HG03097 (cell line): ENCODE data around the gene DTD1.

ENCODE experiments used
- ATAC-seq: cut with Tn5 transposase; IDR thresholded peaks from one replicate; pipeline ENCODE4 v1.9.1; 2021; ENCODE audit not compliant: unreplicated experiment, low FRiP score

Gene DTD1, protein sequence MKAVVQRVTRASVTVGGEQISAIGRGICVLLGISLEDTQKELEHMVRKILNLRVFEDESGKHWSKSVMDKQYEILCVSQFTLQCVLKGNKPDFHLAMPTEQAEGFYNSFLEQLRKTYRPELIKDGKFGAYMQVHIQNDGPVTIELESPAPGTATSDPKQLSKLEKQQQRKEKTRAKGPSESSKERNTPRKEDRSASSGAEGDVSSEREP

DNA sequence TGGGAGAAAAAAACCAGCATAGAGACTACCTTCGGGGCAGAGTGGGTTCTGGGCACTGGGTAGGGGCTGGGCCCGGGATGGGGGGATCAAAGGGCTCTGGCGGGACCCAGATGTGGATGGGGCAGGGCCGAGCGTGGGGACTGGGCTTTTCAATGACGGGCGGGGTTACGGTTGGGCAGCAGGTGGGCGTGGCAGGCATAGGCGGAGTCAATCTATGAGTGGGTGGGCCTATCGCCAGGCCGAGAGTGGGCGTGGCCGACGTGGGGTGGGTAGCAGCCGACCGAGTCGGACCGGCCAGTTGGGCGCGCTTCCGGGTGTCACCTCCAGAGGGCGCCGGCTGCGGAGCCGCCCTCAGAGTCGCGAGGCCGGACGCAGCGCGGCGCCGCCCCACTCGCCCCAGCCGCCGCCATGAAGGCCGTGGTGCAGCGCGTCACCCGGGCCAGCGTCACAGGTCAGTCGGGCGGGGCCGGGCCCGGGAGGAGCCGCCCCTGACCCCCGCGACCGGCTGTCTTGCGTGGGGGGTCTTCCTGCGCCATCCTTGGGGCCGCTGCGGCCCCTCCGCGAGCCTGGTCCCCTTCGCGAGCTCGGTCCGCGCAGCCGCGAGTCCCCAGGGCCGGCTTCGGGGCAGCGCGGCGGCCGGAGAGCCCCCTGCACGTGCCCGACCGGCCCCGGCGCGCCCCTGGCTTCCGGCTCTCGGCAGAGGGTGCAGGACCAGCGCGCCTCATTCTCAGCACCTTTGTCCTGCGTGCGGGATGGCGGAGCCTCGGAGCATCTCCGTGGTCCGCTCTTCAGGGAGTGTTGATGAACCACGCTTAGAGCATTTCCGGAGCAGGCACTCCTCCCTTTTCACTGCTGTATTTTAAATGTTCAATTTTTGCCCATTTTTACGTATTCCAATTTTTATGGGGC, at the start of gene DTD1:
DTD1 (plus strand) TSS at position 390 of the 909 bp plus-strand sequence; CDS start at position 409, 19 bp downstream.
- ATAC-seq: peak; percentile 89

DNA sequence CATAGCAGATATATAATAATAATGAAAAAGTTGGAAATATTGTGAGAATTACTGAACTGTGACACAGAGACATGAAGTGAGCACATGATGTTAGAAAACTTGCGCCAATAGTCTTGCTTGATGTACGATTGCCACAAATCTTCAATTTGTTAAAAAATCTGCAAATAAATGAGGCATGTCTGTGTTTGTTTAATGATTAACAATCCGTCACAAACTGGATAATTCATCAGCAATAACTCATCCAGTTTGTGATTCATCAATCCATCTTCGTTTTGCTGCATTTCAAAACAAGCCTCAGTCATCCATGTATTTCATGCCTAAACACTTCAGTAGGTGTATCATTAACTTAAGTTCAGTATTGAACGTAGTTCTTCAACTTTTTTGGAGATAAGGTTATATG, 46.1 kb upstream of the DTD1 start:
- ATAC-seq: no peak

DNA sequence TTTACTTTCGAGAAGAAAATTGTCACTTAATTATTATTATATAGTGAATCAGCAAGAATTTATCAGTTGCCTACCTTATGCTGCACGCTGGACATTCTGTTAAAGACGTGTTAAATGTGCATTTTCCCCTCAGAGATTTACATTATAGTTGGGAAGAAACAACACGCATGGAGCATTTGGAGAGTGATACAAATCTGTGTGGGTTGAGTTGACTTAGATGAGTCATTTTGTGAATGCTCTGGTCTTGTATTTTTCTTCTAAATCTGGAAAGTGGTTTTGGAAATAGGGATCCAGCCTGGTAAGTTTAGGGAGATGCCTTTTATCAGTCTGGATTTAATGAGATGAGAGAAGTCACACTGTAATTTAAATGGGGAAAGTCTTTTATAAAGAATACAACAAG, 44.6 kb upstream of the DTD1 start:
- no peak for ATAC-seq

DNA sequence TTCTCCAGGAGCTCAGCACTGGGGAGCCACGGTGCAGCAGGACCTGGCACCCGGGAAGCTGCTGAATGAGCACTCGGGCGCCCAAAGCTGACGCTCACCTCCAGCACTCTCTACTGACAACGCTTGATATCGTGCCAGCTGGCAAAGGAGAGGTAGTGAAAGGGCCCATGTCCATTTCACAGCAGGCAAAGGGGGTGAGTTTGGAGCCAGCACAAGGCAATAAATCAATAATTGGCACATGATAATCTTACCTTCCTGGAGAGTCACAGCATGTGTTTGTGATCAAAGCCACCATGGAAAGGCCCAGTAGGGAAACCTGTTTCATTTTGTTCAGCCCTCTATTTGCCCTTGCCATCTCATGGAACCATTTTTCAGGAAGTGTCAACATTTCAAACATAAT, 43.9 kb upstream of the DTD1 start:
- no peak for ATAC-seq

DNA sequence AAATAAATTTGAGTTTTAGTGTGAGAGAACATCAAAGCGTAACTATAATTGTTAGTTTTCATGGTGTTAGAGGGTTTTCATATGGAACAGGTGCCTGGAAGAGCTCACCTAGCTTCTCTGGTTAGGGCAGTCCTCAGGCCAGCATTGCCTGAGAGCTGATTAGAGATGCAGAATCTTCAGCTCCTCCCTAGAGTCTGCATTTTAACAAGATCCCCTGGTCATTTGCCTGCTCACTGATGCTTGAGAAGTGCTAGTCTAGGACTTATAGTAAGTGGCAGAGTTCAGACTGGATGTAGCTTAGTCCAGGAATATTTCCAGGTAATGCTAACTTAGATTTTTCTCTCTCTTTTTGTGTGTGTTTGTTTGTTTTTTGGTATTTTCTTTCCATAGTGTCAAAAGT, 42.3 kb upstream of the DTD1 start:
- no peak for ATAC-seq

DNA sequence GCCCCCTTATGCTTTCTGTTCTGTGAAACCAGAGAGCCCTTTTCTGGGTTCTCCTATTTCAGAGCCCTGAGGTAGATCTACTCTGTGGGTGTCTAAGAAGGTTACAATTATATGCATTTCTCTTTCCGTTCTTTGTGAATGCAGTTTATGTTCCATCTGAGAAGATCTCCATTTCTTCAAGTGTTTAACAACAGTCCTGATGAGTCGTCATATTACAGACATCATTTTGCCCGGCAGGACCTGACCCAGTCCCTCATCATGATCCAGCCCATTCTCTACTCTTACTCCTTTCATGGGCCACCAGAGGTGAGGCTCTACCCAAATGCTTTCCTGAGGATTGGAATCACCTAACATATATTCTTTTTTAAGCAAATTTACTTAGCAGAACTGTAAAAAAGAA, 39.4 kb upstream of the DTD1 start:
- no peak for ATAC-seq

DNA sequence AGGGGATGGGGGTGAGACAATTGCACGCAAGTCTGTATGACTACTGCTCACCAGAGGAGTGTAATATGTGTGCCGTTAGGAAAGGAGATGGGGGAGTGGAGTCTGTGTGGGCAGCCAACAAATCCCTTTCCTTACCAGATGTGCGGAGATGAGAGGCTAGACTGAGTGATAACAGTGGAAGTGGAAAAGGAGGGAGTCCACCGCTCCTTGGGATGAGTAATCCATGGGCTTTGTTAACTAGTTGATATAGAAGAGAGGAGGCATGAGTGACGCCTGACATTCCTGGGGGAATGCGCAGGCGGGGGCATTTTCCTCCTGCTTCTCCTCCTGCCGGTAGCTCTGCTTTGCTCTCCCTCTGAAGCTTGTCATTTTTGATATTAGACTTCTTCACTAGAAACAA, 34.1 kb upstream of the DTD1 start:
- no peak for ATAC-seq

DNA sequence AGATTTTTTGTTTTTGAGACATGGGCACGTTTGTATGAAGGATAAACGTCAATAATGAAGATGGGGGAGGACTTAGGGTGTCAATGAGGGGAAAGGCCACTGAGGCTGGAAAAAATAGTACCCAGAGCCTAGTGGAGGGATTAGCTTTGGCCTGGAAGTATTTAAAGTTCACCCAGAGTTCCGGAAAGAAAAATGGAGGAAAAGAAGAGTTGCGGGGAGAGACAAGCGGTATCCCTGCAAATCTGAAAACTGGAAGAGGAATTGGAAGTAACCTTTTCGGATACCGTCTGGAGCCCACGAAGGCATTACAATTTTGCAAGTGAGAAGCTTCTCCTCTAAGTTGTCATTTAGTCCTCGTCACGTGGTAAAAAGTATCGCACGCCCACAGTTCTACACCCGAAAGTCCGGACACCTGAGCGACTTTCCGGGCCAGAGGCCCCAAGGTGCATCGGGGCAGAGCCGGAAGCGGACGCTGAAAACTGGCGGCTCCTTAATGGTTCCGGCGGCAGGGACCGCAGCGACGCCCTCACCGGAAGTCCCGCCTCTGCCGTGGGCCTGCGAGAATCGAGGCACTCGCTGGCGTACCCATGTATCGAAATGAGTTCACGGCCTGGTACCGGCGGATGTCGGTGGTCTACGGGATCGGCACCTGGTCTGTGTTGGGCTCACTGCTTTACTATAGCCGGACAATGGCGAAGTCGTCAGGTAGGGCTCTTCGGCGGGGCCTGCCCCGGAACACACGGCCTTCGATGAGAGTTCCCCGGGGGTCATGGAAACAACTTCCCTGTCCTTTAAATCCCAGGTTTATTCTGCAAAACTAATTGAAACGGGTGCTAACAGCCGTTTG, 20.7 kb upstream of the DTD1 start, which contains the start of gene SMIM26:
SMIM26 (plus strand) TSS at position 541 of the 847 bp plus-strand sequence; CDS start at position 588, 47 bp downstream.
- peak; percentile 95 for ATAC-seq

DNA sequence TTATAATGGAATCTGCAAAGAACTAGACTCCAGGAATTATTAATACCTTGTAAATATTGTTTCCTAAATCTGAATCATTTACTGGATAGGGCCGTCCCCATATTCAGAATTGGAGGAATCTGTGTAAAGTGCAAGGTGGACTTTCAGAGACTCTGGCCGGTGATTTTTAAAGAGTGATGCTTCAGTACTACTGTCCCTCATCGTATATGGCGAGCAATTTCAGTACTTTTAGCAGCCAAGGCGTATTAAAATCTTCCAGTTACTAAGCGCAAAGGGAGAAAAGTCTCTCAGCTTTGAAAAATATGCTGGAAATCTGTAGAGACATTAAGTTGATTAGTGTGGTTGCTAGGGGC, 20.1 kb upstream of the DTD1 start:
- peak; percentile 9 for ATAC-seq

DNA sequence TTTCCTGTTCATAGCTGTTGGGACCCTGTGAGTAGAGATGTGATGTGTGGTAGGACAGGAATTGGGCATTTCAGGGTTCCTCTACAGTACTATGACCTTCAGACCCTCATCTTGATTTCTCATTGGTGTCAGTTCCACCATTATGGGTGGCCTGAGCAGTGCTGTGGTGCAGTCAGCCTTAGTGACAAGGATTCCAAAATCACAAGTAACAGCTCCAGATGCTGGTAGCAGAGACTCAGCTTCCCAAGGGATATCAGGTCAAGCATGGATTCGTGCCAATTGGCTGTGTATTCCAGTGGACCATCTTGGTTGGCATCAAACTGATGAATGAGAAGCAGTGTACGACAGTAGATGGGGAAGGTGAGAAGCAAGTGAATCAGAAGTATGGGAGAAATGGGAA, 16.8 kb upstream of the DTD1 start:
- ATAC-seq: no peak

DNA sequence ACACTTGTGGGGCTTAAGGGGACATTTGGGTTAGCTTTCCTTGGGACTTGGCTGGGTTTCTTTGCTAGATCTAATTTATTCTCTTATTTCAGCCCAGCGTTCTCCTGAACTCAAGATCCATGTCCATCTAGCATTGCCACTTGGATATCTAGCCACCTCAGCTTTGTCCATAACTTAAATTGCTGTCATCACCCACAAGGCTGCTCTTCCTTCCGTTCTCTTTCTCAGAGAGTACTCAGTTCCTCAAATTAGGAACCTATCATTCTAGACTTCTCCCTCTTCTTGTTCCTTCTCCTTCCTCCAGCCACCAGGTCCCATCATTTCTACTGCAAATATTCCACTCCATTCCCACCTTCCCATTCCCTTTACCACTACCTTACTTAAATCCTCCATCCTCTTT, 16.3 kb upstream of the DTD1 start:
- ATAC-seq: no peak

DNA sequence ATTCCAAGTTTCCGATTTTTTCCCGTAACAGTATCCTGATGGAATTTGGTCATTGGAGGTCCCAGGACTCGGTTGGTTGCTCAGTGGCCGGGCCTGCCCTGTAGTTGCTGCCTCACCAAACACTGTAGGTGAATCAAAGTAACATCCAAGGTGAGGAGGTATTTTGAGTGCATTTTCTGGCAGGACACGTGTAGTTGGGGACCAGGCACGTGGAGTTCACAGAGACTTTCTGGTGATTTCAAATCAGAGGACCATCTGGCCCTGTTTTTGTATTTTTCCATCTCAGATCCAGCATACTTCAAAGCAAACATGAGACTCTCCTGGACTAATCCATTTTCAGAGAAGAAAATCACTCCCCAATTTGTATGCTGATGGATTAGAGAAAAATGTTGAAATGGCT, 9.9 kb upstream of the DTD1 start:
- ATAC-seq: no peak

DNA sequence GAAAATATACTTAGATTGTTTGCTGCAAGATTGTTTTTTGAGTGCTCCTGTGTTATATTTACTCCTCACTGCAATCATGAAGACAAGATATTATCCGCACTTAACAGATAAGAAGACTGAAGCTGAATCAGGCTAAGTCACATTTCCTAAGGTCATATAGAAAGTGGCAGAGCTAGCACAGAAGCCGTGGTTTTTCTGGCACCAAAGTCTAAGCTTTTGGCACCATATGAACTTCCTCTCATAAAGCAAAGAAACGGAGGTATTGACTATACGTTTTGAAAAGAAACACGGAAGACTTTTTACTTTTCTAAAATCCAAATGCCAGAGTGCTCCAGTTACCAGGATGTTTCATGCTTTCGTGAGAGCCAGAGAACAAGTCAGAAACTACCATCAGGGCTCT, 9.3 kb upstream of the DTD1 start:
- ATAC-seq: no peak

DNA sequence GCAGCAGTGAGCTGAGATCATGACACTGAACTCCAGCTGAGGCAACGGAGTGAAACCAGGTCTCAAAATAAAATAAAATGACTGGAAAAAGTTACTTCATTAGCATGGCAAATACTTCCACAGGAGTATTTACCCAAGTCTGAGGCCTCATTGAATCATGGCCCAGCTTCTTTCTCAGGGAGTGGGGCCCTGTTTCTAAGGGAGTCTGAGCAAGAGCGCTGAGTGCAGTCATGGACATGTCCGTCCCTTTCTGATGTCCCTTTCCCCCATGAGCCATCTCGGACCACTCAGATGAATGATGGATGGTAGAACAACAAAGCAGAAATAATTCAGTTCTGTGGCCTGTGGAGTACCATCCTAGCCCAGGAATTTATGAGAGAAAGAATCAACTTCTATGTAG, 7.8 kb upstream of the DTD1 start:
- ATAC-seq: no peak

DNA sequence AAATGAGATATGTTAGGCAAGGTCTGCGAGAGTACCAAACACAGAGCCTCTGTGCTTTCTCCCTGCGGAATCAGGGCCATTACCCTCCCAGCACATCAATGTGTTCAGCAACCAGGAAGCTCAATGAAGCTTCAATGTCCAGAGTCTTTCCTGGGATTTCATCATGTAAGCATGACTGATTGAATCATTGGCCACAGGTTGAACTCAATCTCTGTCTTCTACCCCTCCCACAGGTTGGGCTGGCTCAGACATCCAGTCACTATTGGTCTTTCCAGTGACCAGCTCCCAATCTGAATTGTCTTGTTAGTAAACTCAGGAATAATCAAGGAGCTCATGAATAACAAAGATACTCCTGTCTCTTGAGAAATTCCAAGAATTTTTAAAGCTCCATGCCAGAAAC, 2.7 kb upstream of the DTD1 start:
- ATAC-seq: no peak

DNA sequence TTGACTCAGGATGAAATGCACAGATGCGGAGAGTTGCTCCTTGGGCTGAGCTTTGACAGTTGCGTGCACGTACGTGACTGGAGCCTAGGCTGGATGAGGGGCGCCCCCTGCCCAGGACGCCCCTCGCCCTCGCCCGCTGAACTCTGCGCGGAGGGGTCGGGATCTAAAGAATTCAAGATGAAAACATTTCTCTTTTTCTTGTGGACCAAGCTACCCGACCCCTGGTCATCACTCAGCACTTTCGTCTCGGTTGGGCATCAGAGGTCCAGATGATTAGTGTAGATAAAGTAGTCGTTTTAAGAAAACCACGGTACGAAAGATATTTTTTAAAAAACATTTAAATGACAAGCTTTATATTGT, 700 bp downstream of the DTD1 start:
- ATAC-seq: peak; percentile 5

DNA sequence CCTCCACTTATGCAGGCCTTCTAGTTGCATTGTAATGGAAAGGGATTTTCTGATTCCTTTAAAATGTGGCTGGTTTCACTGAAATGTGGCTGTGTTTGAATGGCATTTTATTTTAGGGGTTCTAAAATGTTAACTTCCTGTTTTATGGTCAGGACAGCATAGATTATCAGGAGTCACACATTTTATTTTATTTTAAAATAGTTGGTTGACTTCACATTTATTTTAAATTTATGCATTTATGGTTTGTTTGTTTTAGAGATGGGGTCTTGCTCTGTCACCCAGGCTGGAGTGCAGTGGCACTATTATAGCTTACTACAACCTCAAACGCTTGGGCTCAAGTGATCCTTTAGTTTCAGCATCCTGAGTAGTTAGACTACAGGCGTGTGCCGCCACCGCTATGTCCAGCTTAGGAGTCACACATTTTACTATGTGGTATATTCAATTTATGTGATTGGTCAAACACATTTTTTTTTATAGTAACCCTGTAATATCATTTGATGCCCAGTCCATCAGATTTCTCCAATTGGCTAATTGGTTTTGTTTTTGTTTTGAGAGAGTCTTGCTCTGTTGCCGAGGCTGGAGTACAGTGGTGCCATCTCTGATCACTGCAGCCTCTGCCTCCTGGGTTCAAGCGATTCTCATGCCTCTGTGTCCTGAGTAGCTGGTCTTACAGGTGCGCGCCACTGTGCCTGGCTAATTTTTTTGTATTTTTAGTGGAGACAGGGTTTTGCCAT, 2.3 kb downstream of the DTD1 start:
- no peak for ATAC-seq

DNA sequence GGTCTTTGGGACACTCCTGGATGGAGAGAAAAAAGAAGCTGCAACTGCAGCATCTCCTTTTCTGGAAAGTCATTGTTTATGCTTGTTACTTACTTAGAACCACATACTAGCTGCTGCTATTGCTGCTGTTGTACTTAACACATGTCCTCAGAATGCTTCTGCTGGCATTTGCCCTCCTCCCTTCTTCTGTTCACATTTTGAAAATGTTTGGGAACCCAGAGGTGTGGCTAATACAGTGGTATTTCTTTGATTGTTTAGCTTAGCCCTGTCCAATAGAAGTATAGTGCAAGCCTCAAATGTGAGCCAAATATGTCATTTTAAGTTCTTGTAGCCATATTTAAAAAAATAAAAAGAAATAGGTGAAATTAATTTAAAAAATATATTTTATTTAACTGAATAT, 8.4 kb downstream of the DTD1 start:
- ATAC-seq: no peak

DNA sequence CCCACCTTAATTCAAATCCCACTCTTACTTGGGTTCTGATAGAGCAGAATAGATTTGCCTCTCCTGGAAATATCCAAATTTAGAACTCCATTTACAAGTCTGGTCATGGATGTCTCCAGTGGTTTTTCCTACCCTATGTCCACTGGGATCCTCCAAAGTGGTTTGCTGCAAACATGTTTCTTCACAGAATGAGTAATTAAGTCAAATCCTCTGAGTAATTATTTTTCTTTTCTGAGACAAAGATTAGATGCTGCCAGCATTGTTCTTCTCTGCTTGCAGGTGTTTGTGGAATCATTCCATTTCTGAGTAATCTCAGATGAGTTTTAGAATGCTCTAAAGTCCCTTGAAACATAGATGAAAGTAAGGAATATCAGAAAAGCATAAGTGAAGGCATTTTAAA, 21.9 kb downstream of the DTD1 start:
- ATAC-seq: no peak

DNA sequence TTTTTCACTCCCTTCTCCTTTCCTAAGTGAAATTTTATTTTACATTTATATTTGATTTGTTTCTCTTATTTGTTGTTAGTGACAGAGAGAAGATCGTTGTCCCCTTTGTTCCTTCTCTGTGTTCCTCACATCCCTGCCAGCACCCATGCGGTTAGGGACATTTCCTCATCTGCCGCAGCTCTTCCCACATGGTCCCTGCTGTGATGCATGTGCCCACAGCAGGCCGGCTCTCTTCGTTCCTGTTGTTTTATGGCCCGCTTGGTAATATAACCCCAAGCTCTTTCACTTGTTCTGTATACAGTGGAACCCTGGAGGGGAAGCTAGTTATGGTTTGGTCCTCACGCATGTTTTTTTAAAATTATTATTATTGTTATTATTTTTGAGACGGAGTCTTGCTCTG, 23.6 kb downstream of the DTD1 start:
- no peak for ATAC-seq

DNA sequence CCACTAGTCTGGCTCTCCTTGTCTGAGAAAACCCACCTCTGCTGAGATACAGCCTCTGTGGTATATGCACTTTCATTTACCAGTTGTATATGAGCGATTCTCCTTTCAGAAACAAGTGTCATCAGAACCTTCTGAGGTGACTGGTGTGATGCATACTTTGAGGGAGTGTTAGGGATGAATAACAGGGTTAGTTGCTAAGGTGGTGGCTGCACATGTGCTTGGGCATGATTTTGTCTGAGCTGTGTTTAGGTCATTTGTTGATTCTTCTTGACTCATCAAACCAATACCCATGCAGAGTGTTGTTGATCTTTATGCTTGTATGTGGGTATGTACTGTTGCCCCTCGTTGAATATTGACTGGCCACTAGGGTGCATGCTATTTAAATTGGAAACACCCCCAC, 25.7 kb downstream of the DTD1 start:
- no peak for ATAC-seq
